Peyer's patch (tissue), 4 donors: ENCODE data around the gene AEN.

ENCODE experiments used
- CTCF ChIP-seq, 6 experiments: fragments of 450-650 bp in 4 of 6; fragments of 200-600 bp in 2 of 6; sonication (generic) in 1 of 6; IDR thresholded peaks; one replicate each; pipeline ENCODE4 v1.5.1; 2017 to 2019; ENCODE audit warnings: antibody characterized with exemption in 6 of 6, mild to moderate bottlenecking in 3 of 6, moderate library complexity in 1 of 6
- POLR2A ChIP-seq, 2 donors: fragments of 450-650 bp; IDR thresholded peaks; one replicate each; pipeline ENCODE4 v1.5.1; 2017; ENCODE audit warnings: antibody characterized with exemption in 2 of 2, mild to moderate bottlenecking in 2 of 2, moderate library complexity in 2 of 2

GRCh38 chr15:88617031-88617722 lies 4.0 kb upstream of the AEN start:
- TF ChIP-seq CTCF (IDR thresholded peaks at IDR 0.05) = no peak
- TF ChIP-seq POLR2A (IDR thresholded peaks at IDR 0.05) = no peak
